T-helper 1 cell (primary cell): ENCODE results near the gene TIGD7.
A peak's percentile ranks its signal among the peaks of the same experiment; 100 is the strongest.
"Not testable (repeated sequence)": the region's sequence is repeated elsewhere in the genome, so short reads cannot be mapped to it uniquely, and the experiment has no call there.

ENCODE experiments used
- DNase-seq, 5 donors: peaks; one replicate each; pipeline ENCODE4 v3.0.0-alpha.2; 2012 to 2020

Gene TIGD7

DNA sequence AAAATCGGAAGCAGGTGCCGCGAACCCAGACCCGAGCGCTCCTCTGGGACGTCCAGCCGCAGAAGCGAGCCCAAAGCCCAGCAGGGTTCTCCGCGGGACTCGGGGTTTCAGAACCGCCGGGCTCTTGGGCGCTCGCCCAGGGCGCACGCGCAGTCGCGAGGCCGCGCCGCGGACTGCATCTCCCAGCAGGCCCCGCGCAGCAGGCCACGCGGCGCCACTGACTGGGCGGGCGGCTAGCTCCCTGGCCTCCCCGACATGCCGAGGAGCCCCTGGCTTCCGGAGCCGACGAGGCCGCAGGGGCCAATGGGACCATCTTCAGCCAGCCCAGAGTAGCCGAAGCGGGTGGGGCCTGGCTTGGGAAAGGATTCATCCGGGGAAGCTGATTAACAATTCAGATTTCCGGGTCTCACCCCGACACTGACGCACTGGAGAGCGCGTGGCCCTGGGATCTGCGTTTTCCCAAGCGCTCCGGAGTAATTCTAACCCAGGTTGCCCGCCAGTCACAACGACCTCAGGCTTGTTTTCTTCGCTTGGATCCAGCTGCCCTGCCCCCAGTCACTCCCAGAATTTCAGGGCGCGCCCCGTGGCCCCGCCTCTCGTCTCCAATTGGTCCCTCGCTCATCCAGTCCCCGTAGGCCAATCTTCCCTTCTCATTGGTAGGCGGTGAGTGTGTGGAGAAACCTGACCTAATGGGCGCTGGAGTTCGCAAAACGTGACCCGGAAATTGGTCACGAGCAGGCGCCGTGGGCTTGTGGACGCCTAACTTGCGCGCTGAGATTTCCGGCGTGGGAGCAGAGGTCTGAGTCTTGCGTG, 22.3 kb downstream of the TIGD7 start, which contains the start of gene ZNF263:
TSS of gene ZNF263 (plus strand) at position 762 of the 813 bp plus-strand sequence. CDS start 328 bp downstream, outside the sequence.
- peak; percentile 82 to 97 (median 91) for DNase-seq

DNA sequence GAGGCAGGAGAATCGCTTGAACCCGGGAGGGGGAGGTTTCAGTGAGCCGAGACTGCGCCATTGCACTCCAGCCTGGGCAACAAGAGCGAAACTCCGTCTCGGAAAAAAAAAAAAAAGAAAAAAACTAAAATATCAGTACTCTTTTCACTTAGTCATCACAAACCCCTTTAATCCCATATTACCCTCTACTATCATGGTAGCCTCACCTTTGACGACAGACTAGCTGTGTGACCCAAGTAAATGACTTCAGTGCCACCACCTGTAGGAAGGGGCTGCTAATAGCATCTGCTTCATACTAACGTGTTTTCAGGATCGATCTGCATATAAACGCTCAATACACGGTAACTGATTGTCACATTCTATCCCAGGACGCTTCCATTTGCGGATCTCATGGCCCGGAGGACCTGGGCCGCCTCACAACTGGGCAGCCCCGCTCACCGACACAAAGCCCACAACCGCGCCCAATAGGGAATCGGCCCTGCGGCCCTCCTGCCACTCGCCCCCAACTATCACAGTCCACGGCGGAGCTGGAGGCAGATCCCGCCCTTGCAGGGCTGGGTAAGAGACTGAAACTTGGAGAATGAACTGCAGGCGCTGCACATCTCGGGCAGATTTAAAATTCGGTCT, 23.0 kb downstream of the TIGD7 start:
- DNase-seq, result no peak

DNA sequence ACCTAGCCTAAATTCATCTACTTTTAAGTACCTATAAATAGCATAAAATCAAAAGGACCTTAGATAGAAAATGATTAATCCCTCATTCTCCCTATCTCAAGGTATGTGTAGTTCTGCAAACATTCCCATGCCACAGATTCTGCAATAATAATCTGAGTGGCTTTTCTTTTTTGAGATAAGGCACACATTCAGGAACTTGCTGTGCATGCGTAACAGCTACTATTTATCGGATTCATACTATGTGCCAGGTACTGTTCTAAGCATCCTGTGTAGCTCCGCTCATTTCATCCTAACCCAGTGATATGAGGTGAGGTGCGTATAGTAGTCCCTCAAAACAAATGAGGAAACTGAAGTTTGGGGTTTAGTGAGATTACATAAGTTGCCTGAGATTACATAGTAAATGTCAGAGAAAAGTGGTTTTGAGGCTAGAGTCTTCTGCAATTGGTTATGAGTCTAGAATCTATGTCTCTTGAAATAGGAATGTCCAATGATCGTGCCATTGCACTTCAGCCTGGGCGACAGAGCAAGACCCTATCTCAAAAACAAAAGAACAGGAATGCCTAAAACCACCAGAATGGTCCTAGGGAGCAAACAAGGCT, 23.9 kb downstream of the TIGD7 start:
- DNase-seq, result no peak

- no peak for DNase-seq
Measured at GRCh38 chr16:3276679-3277078, 28.6 kb downstream of the TIGD7 start.

DNA sequence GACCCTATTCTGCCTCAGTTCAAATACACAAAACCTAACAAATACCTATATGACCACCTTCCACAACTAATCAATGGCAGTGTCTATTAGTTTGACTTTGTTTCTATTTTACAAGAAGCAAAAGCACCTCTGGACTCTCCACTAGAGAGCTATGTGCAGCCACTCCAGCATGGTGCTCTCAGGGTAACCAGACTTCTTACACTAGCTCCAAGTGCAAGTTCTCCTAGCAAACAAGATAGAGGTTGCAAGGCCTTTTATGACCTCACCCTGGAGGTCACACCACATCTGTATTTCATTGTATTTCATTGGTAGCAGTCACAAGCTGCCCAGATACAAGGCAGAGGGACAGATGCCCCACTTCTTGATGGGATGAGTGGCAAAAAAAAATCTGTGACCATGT, 30.3 kb downstream of the TIGD7 start:
- DNase-seq, result no peak

DNA sequence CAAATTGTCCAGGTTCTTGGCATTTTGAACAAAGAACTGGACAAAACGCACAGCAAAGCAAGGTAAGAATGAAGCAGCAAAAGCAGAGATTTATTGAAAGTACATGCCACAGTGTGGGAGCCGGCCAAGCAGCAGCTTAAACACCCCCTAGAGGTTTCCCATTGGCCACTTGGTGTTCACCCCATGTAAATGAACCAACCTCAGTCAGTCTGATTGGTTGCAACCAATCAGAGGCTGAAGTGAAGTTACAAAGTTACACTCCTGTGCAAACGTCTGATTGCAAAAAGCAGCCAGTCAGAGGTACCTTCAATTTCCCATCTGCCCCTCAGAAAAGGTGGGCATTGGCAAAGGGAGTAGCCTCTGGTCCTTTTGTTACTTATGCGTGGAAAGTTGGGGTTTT, 30.7 kb downstream of the TIGD7 start:
- no peak for DNase-seq

GRCh38 chr16:3271281-3271680, 33.9 kb downstream of the TIGD7 start:
- DNase-seq, result not testable (repeated sequence)

DNA sequence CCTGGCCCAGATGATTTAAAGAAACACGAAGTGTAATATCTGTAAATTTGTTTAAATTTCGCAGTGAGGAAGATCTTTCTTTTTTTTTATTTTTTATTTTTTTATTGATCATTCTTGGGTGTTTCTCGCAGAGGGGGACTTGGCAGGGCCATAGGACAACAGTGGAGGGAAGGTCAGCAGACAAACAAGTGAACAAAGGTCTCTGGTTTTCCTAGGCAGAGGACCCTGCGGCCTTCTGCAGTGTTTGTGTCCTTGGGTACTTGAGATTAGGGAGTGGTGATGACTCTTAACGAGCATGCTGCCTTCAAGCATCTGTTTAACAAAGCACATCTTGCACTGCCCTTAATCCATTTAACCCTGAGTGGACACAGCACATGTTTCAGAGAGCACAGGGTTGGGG, 34.5 kb downstream of the TIGD7 start:
- not testable (repeated sequence) for DNase-seq

DNA sequence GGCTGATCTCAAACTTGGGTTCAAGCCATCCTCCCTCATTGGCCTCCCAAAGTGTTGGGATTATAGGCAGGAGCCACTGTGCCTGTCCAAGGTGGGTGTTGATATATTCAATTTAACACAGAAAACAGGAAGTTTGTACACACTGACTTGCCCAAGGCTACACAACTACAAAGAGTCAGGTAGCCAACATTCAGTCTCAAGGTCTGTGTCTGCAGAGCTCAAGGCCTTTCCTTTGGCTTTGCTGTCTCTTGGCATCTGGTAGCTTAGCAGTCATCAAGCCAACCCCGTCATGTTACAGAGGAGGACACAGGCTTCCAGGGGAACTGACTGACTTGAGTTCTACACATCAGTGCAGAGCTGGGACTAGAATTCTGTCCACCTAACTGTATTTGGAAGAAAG, 36.9 kb downstream of the TIGD7 start:
- no peak for DNase-seq

DNA sequence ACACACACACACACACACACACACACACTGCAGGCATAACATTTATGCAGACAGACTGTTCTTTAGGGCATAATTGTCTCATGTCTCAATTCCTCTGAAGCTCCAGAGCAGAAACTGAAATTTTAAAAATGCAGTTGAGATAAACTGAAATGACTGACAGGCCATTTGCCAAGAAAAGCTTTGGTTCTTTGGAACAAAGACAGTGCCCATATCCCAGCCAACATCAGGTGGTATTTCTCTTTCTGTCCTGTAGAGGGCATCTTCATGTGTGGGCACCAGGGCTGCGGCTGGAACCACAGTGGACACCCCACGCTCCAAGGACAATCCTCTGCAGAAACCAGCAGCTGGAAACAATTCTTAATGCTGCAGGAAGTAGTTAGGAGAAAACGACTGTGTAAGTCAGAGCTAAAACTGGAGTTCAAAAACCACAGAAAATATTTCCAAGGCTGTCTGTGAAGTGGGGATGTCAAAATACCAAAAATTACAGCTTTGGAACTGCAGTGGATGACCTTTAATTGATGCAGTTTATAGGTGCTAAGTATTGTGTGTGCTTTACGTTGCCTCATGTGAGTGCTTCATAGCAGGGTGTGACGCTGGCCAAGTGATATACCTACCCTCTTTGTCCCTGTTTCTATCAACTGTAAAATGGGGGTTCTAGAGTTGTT, 38.2 kb downstream of the TIGD7 start:
- DNase-seq, result no peak

DNA sequence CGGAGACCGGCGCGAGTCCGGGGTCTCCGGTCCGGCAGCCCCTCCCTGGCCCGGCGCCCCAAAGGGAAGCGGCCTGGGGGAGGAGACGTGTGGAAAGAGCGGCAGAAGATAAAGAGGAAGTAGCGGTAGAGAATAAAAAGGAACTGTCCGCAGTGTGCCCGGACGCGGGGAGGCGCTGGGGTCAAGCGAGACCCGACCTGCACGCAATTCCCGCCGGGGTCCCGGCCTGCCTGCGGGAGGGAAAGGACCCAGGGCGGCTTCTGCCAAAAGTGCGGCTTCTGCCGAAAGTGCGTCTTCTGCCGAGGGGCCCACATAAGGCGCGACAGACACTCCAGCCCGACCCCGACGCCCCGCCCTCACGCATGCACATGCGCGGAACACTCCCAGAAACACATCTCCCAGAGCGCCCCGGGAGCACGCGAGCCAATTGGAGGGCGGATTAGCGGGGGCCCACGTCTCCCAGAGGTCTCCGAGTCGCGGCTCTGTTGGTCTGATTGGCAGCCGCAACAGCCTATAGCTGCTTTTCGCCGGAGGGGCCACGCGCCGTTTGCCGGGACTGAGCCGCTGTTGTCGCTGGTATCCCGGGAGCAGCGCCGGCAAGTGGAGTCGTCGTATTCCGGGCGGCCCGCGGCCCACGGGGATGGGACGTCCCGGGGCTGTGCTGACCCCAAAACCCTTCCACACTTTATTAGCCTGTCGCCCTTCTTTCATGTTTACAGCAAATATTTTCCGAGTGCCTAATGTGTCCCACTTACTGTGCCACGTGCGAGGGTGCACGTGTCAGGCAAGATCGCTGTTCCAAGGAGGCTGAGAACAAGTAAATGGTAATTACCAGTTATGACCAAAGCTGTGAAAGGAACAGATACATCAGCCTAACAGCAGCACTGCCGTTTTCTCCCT, 40.8 kb downstream of the TIGD7 start:
- DNase-seq, result peak; percentile 90 to 96 (median 94)

DNA sequence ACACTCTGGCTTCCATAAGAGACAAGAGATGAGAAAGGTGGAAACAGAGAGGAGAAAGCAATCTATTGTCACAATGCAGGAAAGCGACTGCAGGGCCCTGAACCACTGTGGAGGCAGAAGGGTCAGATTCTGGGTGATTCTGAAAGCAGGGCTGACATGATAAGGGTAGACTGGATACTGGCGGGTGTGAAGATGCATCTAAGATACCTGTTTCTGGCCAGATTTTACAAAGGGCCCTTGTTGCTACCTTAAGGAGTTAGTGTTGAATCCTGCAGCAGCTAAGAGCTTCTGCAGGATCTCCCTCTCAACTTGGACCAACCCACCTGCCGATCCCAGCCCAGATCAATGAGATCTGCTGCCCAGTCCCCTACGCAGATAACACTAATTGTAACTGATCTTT, 42.7 kb downstream of the TIGD7 start:
- DNase-seq, result no peak

DNA sequence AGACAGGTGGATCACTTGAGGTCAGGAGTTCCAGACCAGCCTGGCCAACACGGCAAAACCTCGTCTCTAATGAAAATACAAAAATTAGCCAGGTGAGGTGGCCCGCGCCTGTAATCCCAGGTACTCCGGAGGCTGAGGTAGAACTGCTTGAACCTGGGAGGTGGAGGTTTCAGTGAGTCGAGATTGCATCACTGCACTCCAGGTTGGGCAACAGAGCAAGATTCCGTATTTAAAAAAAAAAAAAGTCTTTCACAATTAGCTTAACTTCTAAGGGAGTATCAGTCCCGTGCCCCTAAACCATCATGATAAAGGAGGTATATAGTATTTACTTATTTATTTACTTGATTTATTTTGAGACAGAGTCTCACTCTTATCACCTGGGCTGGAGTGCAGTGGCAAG, 45.4 kb downstream of the TIGD7 start:
- DNase-seq, result no peak

DNA sequence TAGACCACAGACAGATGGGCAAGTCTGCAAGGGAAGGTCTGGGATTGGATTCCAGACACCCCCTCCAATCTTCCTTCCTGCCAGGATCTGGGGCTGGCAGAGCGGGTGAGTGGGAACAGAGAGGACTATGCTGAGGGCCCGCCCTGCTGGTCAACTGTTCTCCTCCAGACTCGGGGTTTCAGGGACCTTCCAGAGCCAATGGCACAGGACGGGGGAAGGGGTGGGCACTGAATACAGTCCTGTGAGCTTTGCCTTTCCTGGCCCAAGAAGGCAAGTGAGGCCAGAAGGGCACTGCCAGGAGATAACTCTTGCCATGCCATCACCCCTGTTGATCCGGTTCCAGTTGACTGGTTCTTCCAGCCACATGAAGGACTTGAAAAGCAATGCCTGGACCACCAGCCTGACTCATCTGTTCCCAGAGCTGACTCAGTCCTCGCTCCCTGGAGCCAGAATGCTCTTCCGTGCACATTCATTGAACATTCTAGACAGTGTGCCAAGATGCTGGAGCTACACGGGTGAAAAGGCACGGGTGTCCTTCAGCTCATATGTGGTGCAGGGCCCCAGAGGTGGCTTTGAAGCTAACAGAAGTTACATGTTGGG, 48.3 kb downstream of the TIGD7 start:
- no peak for DNase-seq

DNA sequence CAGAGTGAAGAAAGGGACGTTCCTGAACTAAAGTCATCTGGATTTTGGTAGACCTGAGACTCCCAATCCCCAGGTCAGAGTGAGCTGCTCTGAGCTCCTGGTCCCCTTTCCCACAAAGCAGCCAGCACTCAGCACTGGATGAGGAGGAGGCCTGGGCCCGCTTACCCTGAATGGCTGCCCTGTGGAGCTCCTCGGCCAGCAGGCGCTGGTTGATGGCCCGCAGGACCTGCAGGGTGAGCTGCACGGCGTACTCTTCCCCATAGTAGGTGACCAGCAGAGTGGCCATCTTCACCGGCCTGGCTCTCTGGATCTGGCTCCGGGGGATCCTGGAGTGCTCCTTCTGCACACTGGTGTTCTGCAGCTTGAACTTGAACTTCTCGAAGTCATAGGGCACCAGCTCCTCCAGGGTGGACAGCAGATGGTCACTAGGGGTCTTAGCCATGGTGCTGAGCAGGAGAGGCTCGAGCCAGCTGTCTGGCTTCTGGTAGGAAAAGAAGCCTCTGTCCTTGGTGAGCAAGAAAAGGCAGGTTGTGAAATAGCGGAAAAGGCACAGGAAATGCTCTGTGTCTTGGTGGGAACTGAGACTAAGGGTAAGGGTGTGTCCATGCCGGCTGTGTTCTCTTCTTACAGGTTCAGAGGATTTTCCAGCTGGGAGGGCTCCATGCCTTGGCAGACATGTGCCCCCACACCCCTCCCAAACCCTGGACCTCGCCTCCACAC, 48.9 kb downstream of the TIGD7 start, which contains the start of gene MEFV:
TSS of gene MEFV (minus strand) at position 488 of the 720 bp plus-strand sequence. CDS start at position 442, 46 bp downstream.
- no peak for DNase-seq

GRCh38 chr16:3254309-3254708, 50.9 kb downstream of the TIGD7 start:
- DNase-seq, result no peak

- no peak for DNase-seq
Measured at GRCh38 chr16:3252967-3253366, 52.3 kb downstream of the TIGD7 start.

GRCh38 chr16:3249451-3249850, 55.8 kb downstream of the TIGD7 start:
- DNase-seq, result no peak

DNA sequence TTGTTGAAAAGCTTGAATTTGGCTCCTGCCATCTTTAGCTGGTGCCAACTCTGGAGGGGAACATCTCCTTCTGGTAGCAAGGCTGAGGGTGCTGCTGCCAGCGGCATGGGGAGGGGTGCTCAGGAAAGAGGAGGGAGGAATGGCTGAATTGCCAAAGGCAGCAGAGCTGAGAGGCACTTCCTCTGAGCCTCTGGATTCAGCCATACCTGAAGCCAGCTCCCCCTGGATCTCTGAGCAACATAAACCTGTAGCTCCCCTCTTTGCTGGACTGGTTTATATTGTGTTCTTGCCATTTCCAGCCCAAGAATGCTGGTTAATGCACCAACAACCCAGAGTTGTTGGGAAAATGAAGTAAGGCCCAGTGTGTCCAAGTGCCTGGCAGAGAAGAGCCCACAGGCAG, 56.2 kb downstream of the TIGD7 start:
- no peak for DNase-seq
